Measurements from ENCODE around the gene SLC35G2.
"Not testable (repeated sequence)": the region's sequence is repeated elsewhere in the genome, so short reads cannot be mapped to it uniquely, and the experiment has no call there.

GRCh38 chr3:136872258-136872657 lies 53.3 kb downstream of the SLC35G2 start:
- TF ChIP-seq CTCF (IDR thresholded peaks at IDR 0.05; ENCODE audit: poor library complexity); EZH2 (IDR thresholded peaks at IDR 0.05; ENCODE audit: borderline replicate concordance); EZH2phosphoT487 (IDR thresholded peaks at IDR 0.05; ENCODE audit: low read depth, severe bottlenecking, unreplicated experiment): not testable (repeated sequence)

Measured in hepatocyte (in vitro differentiated cells).